GM19239 (cell line): Measurements from ENCODE around the gene NPIPA8.
"Not testable (repeated sequence)": the region's sequence is repeated elsewhere in the genome, so short reads cannot be mapped to it uniquely, and the experiment has no call there.

Experiments used
- DNase-seq: peaks from one replicate; pipeline ENCODE4 v3.0.0; 2011; ENCODE audit warnings: low spot score; ENCODE audit not compliant: insufficient read length
- FAIRE-seq: peaks from 2 replicates; lab custom pipeline; 2011; peaks lifted over from hg19 to GRCh38; lab: Jason Lieb, UNC

The NPIPA8 gene

GRCh38 chr16:18290959-18291358 is 45.6 kb downstream of the NPIPA8 start:
- FAIRE-seq, DNase-seq: not testable (repeated sequence)

- not testable (repeated sequence) for DNase-seq, FAIRE-seq
Observed at GRCh38 chr16:18286342-18286741, 50.2 kb downstream of the NPIPA8 start.

- FAIRE-seq, result not testable (repeated sequence)
Observed at GRCh38 chr16:18280319-18280718, 56.2 kb downstream of the NPIPA8 start.

GRCh38 chr16:18276756-18277155 is 59.8 kb downstream of the NPIPA8 start:
- DNase-seq, FAIRE-seq: not testable (repeated sequence)

More at GRCh38 chr16:18280319-18280718, 56.2 kb downstream of the NPIPA8 start:
- DNase-seq, result not testable (repeated sequence)

- FAIRE-seq, DNase-seq: not testable (repeated sequence)
Observed at GRCh38 chr16:18270171-18270570, 66.4 kb downstream of the NPIPA8 start.
